Peyer's patch (tissue), 4 donors: Measurements from ENCODE around the gene HDDC3.

Experiments used
- POLR2A ChIP-seq, 2 donors: fragments of 450-650 bp; IDR thresholded peaks; one replicate each; pipeline ENCODE4 v1.5.1; 2017; ENCODE audit warnings: antibody characterized with exemption in 2 of 2, mild to moderate bottlenecking in 2 of 2, moderate library complexity in 2 of 2
- TF ChIP-seq, protein P1 (sequence below), 6 experiments: fragments of 450-650 bp in 4 of 6; fragments of 200-600 bp in 2 of 6; sonication (generic) in 1 of 6; IDR thresholded peaks; one replicate each; pipeline ENCODE4 v1.5.1; 2017 to 2019; ENCODE audit warnings: antibody characterized with exemption in 6 of 6, mild to moderate bottlenecking in 3 of 6, moderate library complexity in 1 of 6

- TF ChIP-seq, protein P1, sequence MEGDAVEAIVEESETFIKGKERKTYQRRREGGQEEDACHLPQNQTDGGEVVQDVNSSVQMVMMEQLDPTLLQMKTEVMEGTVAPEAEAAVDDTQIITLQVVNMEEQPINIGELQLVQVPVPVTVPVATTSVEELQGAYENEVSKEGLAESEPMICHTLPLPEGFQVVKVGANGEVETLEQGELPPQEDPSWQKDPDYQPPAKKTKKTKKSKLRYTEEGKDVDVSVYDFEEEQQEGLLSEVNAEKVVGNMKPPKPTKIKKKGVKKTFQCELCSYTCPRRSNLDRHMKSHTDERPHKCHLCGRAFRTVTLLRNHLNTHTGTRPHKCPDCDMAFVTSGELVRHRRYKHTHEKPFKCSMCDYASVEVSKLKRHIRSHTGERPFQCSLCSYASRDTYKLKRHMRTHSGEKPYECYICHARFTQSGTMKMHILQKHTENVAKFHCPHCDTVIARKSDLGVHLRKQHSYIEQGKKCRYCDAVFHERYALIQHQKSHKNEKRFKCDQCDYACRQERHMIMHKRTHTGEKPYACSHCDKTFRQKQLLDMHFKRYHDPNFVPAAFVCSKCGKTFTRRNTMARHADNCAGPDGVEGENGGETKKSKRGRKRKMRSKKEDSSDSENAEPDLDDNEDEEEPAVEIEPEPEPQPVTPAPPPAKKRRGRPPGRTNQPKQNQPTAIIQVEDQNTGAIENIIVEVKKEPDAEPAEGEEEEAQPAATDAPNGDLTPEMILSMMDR (IDR thresholded peaks at IDR 0.05), result no peak
- no peak for TF ChIP-seq POLR2A (IDR thresholded peaks at IDR 0.05)
Observed at GRCh38 chr15:90892498-90893174, 39.7 kb downstream of the HDDC3 start.
